GM19351 (cell line): ENCODE measurements around the gene XPO4.

Experiments
- ATAC-seq: cut with Tn5 transposase; IDR thresholded peaks from one replicate; pipeline ENCODE4 v1.9.1; 2021; ENCODE audit warnings: mild to moderate bottlenecking, moderate library complexity; ENCODE audit not compliant: unreplicated experiment

Gene XPO4

GRCh38 chr13:20729633-20730585 is 172.6 kb downstream of the XPO4 start:
- no peak for ATAC-seq

GRCh38 chr13:20728579-20729311 is 173.8 kb downstream of the XPO4 start:
- ATAC-seq: no peak

- ATAC-seq: no peak
Measured at GRCh38 chr13:20727856-20728255, 174.7 kb downstream of the XPO4 start.
